Nucleus accumbens (tissue), 56 donors: ENCODE results near the gene SMYD3.

Experiments used
- DNase-seq, 56 donors: peaks; one replicate each; lab custom pipeline; 2025; lab: John Stamatoyannopoulos, UW

The SMYD3 gene

GRCh38 chr1:246283771-246284410 is 223.2 kb downstream of the SMYD3 start:
- DNase-seq, result peak in 2 of 56 donors; percentile 9 to 16

- DNase-seq, result no peak
Observed at GRCh38 chr1:246281639-246282038, 225.4 kb downstream of the SMYD3 start.

GRCh38 chr1:246281195-246281594 is 225.9 kb downstream of the SMYD3 start:
- no peak for DNase-seq

- peak in 2 of 56 donors; percentile 1 to 2 for DNase-seq
Observed at GRCh38 chr1:246280551-246280950, 226.5 kb downstream of the SMYD3 start.

- DNase-seq, result no peak
Observed at GRCh38 chr1:246279402-246279801, 227.7 kb downstream of the SMYD3 start.

- no peak for DNase-seq
Observed at GRCh38 chr1:246278371-246278770, 228.7 kb downstream of the SMYD3 start.

- DNase-seq, result peak in 7 of 56 donors; percentile 2 to 25 (median 9)
Observed at GRCh38 chr1:246275036-246275435, 232.0 kb downstream of the SMYD3 start.

GRCh38 chr1:246274186-246274585 is 232.9 kb downstream of the SMYD3 start:
- DNase-seq, result no peak

- DNase-seq, result no peak
Observed at GRCh38 chr1:246271516-246271915, 235.6 kb downstream of the SMYD3 start.

GRCh38 chr1:246270236-246270635 is 236.8 kb downstream of the SMYD3 start:
- no peak for DNase-seq

- no peak for DNase-seq
Observed at GRCh38 chr1:246269466-246269865, 237.6 kb downstream of the SMYD3 start.

- DNase-seq, result no peak
Observed at GRCh38 chr1:246267896-246268295, 239.2 kb downstream of the SMYD3 start.

- DNase-seq, result no peak
Observed at GRCh38 chr1:246267426-246267825, 239.7 kb downstream of the SMYD3 start.

GRCh38 chr1:246265481-246265880 is 241.6 kb downstream of the SMYD3 start:
- DNase-seq, result no peak

- no peak for DNase-seq
Observed at GRCh38 chr1:246262281-246262680, 244.8 kb downstream of the SMYD3 start.

- DNase-seq, result no peak
Observed at GRCh38 chr1:246261639-246262038, 245.4 kb downstream of the SMYD3 start.

- no peak for DNase-seq
Observed at GRCh38 chr1:246258250-246258649, 248.8 kb downstream of the SMYD3 start.

GRCh38 chr1:246255773-246256172 is 251.3 kb downstream of the SMYD3 start:
- no peak for DNase-seq

GRCh38 chr1:246254854-246255253 is 252.2 kb downstream of the SMYD3 start:
- DNase-seq, result no peak

- no peak for DNase-seq
Observed at GRCh38 chr1:246246430-246246829, 260.6 kb downstream of the SMYD3 start.

- no peak for DNase-seq
Observed at GRCh38 chr1:246245541-246245940, 261.5 kb downstream of the SMYD3 start.

GRCh38 chr1:246232126-246232525 is 275.0 kb downstream of the SMYD3 start:
- no peak for DNase-seq

- DNase-seq, result no peak
Observed at GRCh38 chr1:246226041-246226440, 281.0 kb downstream of the SMYD3 start.
